GM12878 (cell line): ENCODE data around the gene GRHL1. TPM values are rescaled to one million over a fixed set of nuclear protein-coding genes. Genes with fewer than 3 reads are reported as not detected.

Experiments
- ATAC-seq: fragments of 200-7000 bp; cut with Tn5 transposase; 3 replicates; pipeline ENCODE4 v1.9.1; 2020; ENCODE audit warnings: mild to moderate bottlenecking, moderate library complexity
- BruUV-seq: library from RNA; stranded (reverse); fragments of 400-500 nt; replicated peaks from 2 replicates; lab custom pipeline; 2021; lab: Mats Ljungman, UMichigan
- CTCF ChIA-PET: fragments of 300-600 bp; sonication (Branson Sonifier 250); formaldehyde crosslinking; extraction: SDS; loops from one replicate; lab custom pipeline; 2021; ENCODE audit warnings: inconsistent platforms; lab: Yijun Ruan, JAX
- POLR2A ChIA-PET: fragments of 350-600 bp; formaldehyde crosslinking; extraction: SDS; loops from one replicate; lab custom pipeline; 2021; ENCODE audit warnings: inconsistent platforms; lab: Charles Lee
- RAD21 ChIA-PET: fragments of 300-600 bp; sonication (Branson Sonifier 250); formaldehyde crosslinking; loops from one replicate; lab custom pipeline; 2023; ENCODE audit warnings: antibody characterized with exemption; ENCODE audit not compliant: unreplicated experiment; lab: Charles Lee
- SMC1A ChIA-PET: fragments of 300-600 bp; sonication (Branson Sonifier 250); formaldehyde crosslinking; loops from one replicate; lab custom pipeline; 2023; ENCODE audit not compliant: unreplicated experiment, uncharacterized antibody; lab: Charles Lee
- DNase-seq: peaks from one replicate; pipeline ENCODE4 v3.0.0-alpha.2; 2011; ENCODE audit warnings: low read depth, low spot score
- FAIRE-seq: peaks from 3 replicates; lab custom pipeline; 2011; peaks lifted over from hg19 to GRCh38; lab: Jason Lieb, UNC
- H2AFZ ChIP-seq: 2 replicates; pipeline ENCODE4 v1.6.0; 2011; ENCODE audit warnings: low read depth, low read length, control low read depth; ENCODE audit not compliant: control insufficient read depth
- H3K27ac ChIP-seq: 2 replicates; pipeline ENCODE4 v1.5.1; 2011; ENCODE audit warnings: control low read depth; ENCODE audit not compliant: control insufficient read depth, insufficient read depth
- H3K27me3 ChIP-seq, 2 experiments: replicated peaks in 1 of 2; 2 replicates each; pipeline versions ENCODE4 v1.6.0 to v1.6.1; 2011; ENCODE audit warnings: low read length in 1 of 2; ENCODE audit not compliant: control insufficient read depth in 2 of 2, insufficient read depth in 2 of 2
- H3K36me3 ChIP-seq, 2 experiments: 2 replicates each; pipeline ENCODE4 v1.5.1; 2011; ENCODE audit warnings: low read length in 1 of 2; ENCODE audit not compliant: control insufficient read depth in 2 of 2, insufficient read depth in 2 of 2
- H3K4me1 ChIP-seq: 2 replicates; pipeline ENCODE4 v1.6.1; 2011; ENCODE audit warnings: mild to moderate bottlenecking, low read length, moderate library complexity, mixed read lengths; ENCODE audit not compliant: control insufficient read depth, insufficient read depth
- H3K4me2 ChIP-seq: 2 replicates; pipeline ENCODE4 v1.6.0; 2011; ENCODE audit warnings: control low read depth; ENCODE audit not compliant: control insufficient read depth, insufficient read depth
- H3K4me3 ChIP-seq: fragments of 200-600 bp; sonication (generic); 2 replicates; pipeline ENCODE4 v1.5.1; 2016
- H3K79me2 ChIP-seq: 2 replicates; pipeline ENCODE4 v1.6.0; 2011; ENCODE audit warnings: low read length; ENCODE audit not compliant: control insufficient read depth, insufficient read depth
- H3K9ac ChIP-seq: 2 replicates; pipeline ENCODE4 v1.8.0; 2011; ENCODE audit warnings: low read length, control low read depth, mixed read lengths; ENCODE audit not compliant: control insufficient read depth, insufficient read depth
- H3K9me3 ChIP-seq: replicated peaks from 3 replicates; pipeline ENCODE4 v1.5.1; 2011; ENCODE audit warnings: mild to moderate bottlenecking, low read length; ENCODE audit not compliant: control insufficient read depth, insufficient read depth
- H4K20me1 ChIP-seq: 2 replicates; pipeline ENCODE4 v1.6.0; 2011; ENCODE audit not compliant: control insufficient read depth, insufficient read depth
- ATF3 ChIP-seq: IDR thresholded peaks from 2 replicates; pipeline ENCODE4 v1.6.1; 2011; ENCODE audit warnings: low read depth, mild to moderate bottlenecking, low read length, moderate library complexity, borderline replicate concordance; ENCODE audit errors: extremely low read depth
- BMI1 ChIP-seq: fragments of 450-650 bp; IDR thresholded peaks from 2 replicates; pipeline ENCODE4 v1.6.1; 2016; ENCODE audit warnings: mild to moderate bottlenecking, moderate library complexity, borderline replicate concordance
- ESRRA ChIP-seq: IDR thresholded peaks from 2 replicates; pipeline ENCODE4 v1.6.1; 2012; ENCODE audit warnings: mild to moderate bottlenecking, low read length, improper control_type of control experiment
- NR2C1 ChIP-seq: fragments of 450-650 bp; IDR thresholded peaks from 2 replicates; pipeline ENCODE4 v1.6.1; 2017; ENCODE audit warnings: antibody characterized with exemption, mild to moderate bottlenecking, moderate library complexity
- PBX3 ChIP-seq: IDR thresholded peaks from 2 replicates; pipeline ENCODE4 v1.6.1; 2011; ENCODE audit warnings: mild to moderate bottlenecking, low read depth, low read length, moderate library complexity; ENCODE audit not compliant: insufficient replicate concordance
- SIX5 ChIP-seq: IDR thresholded peaks from 2 replicates; pipeline ENCODE4 v1.6.1; 2011; ENCODE audit warnings: mild to moderate bottlenecking, low read depth, low read length, moderate library complexity; ENCODE audit not compliant: severe bottlenecking
- SKIL ChIP-seq: fragments of 450-650 bp; IDR thresholded peaks from 2 replicates; pipeline ENCODE4 v1.6.1; 2017; ENCODE audit warnings: mild to moderate bottlenecking, low read depth, inconsistent platforms; ENCODE audit not compliant: poor library complexity, severe bottlenecking
- SMC3 ChIP-seq: IDR thresholded peaks from 2 replicates; pipeline ENCODE4 v1.6.1; 2011; ENCODE audit warnings: low read length, improper control_type of control experiment, borderline replicate concordance
- STAT1 ChIP-seq: fragments of 450-650 bp; conservative IDR thresholded peaks from 2 replicates; pipeline ENCODE4 v1.6.1; 2014; ENCODE audit warnings: antibody characterized with exemption, mild to moderate bottlenecking
- SUPT20H ChIP-seq: IDR thresholded peaks from 2 replicates; pipeline ENCODE4 v1.6.1; 2011; ENCODE audit warnings: low read depth, mild to moderate bottlenecking, low read length, moderate library complexity, borderline replicate concordance; ENCODE audit not compliant: control insufficient read depth
- TCF12 ChIP-seq: IDR thresholded peaks from 2 replicates; pipeline ENCODE4 v1.6.1; 2011; ENCODE audit warnings: low read depth, mild to moderate bottlenecking, low read length
- ZNF207 ChIP-seq: fragments of 450-650 bp; IDR thresholded peaks from 2 replicates; pipeline ENCODE4 v1.6.1; 2014; ENCODE audit warnings: antibody characterized with exemption, mild to moderate bottlenecking, borderline replicate concordance
- in situ Hi-C: fragments of 300-500 bp; cut with MboI; formaldehyde crosslinking; loops from 9 replicates; pipeline ENCODE4 v1.14.3; 2018; ENCODE audit warnings: mixed read lengths
- intact Hi-C: fragments of 100-400 bp; cut with micrococcal nuclease; formaldehyde crosslinking; loops from one replicate; pipeline ENCODE4 v1.14.2; 2022; ENCODE audit not compliant: unreplicated experiment
- polyA plus RNA-seq, 11 experiments: library from polyadenylated mRNA; depleted of rRNA in 4 of 11; unstranded in 6 of 11; stranded (reverse) in 5 of 11; fragments of >200 nt; fragmentation: Nextera tagmentation in 4 of 11; fragmentation: Illumina TruSeq in 1 of 11; extraction: Ambion mirVana in 4 of 11; extraction: Trizol in 1 of 11; gene quantifications; 1 replicate in 1 of 11; 2 replicates in 10 of 11; pipeline versions ENCODE4 v1.2.1 to v1.2.3, GENCODE V29; 2011 to 2016; ENCODE audit warnings: inconsistent platforms in 2 of 11, missing spikeins in 2 of 11, low read depth in 1 of 11
- total RNA-seq, 4 experiments: library from RNA; depleted of rRNA in 3 of 4; stranded (reverse); fragments of >200 nt in 3 of 4; fragmentation: Illumina TruSeq in 1 of 4; extraction: Trizol in 1 of 4; gene quantifications; 2 replicates each; pipeline versions ENCODE4 v1.2.1 to v1.2.3, GENCODE V29; 2013 to 2021
- TF ChIP-seq, protein P1 (sequence below): fragments of 450-650 bp; formaldehyde crosslinking; IDR thresholded peaks from 2 replicates; pipeline ENCODE4 v1.5.0; 2022; ENCODE audit warnings: mild to moderate bottlenecking, missing genetic modification characterization
- TF ChIP-seq, protein P2 (sequence below): IDR thresholded peaks from 2 replicates; pipeline ENCODE4 v1.6.1; 2012; ENCODE audit warnings: low read depth, low read length, improper control_type of control experiment

GRHL1 gene
- total and polyA plus RNA-seq, 10 of the 15 experiments (the other 5 are each of a cell fraction or from before 2014, with no cell fraction given) = 0.09 to 0.81 (median 0.28) TPM; not detected in 1

GRCh38 chr2:10038716-10039115, 87.2 kb downstream of the GRHL1 start:
- no peak for ATAC-seq
- ChIA-PET SMC1A (no interaction called here), RAD21 (no interaction called here), CTCF (interaction anchor here (0.7 to 6.9 kb wide), 4 partner anchors 10 to 76 kb away, joined by 3 to 45 read pairs (median 4); no protein-coding TSS in a partner anchor), POLR2A (no interaction called here)
- Histone ChIP-seq H3K9me3 (no peaks in the 10 kb centered on the region; the same call in 2 of the 3 replicates), H3K4me2 (no peak overlapping the region), H4K20me1 (no peaks in the 10 kb centered on the region), H3K4me1 (no peaks in the 10 kb centered on the region), H2AFZ (no peak overlapping the region), H3K27ac (no peak overlapping the region), H3K79me2 (no peaks in the 10 kb centered on the region), H3K9ac (no peak overlapping the region), H3K36me3 (no peaks in the 10 kb centered on the region), H3K4me3 (no peak overlapping the region), H3K27me3 (peaks cover 0 to 7% of the 10 kb centered on the region in 2 experiments; a peak in 2 of 4 replicates)
- intact Hi-C loops (no loop called here), in situ Hi-C loops (no loop called here)
- no peak for FAIRE-seq
- DNase-seq = no peak
- no TSS peak for BruUV-seq
- no peak for TF ChIP-seq ESRRA
- TF ChIP-seq BMI1 = no peak
- no peak for TF ChIP-seq ATF3
- no peak for TF ChIP-seq ZNF207
- no peak for TF ChIP-seq NR2C1
- TF ChIP-seq, protein P1, sequence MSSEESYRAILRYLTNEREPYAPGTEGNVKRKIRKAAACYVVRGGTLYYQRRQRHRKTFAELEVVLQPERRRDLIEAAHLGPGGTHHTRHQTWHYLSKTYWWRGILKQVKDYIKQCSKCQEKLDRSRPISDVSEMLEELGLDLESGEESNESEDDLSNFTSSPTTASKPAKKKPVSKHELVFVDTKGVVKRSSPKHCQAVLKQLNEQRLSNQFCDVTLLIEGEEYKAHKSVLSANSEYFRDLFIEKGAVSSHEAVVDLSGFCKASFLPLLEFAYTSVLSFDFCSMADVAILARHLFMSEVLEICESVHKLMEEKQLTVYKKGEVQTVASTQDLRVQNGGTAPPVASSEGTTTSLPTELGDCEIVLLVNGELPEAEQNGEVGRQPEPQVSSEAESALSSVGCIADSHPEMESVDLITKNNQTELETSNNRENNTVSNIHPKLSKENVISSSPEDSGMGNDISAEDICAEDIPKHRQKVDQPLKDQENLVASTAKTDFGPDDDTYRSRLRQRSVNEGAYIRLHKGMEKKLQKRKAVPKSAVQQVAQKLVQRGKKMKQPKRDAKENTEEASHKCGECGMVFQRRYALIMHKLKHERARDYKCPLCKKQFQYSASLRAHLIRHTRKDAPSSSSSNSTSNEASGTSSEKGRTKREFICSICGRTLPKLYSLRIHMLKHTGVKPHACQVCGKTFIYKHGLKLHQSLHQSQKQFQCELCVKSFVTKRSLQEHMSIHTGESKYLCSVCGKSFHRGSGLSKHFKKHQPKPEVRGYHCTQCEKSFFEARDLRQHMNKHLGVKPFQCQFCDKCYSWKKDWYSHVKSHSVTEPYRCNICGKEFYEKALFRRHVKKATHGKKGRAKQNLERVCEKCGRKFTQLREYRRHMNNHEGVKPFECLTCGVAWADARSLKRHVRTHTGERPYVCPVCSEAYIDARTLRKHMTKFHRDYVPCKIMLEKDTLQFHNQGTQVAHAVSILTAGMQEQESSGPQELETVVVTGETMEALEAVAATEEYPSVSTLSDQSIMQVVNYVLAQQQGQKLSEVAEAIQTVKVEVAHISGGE = no peak
- TF ChIP-seq SUPT20H = no peak
- TF ChIP-seq PBX3 = no peak
- TF ChIP-seq SIX5 = no peak
- TF ChIP-seq, protein P2, sequence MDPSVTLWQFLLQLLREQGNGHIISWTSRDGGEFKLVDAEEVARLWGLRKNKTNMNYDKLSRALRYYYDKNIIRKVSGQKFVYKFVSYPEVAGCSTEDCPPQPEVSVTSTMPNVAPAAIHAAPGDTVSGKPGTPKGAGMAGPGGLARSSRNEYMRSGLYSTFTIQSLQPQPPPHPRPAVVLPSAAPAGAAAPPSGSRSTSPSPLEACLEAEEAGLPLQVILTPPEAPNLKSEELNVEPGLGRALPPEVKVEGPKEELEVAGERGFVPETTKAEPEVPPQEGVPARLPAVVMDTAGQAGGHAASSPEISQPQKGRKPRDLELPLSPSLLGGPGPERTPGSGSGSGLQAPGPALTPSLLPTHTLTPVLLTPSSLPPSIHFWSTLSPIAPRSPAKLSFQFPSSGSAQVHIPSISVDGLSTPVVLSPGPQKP = no peak
- TF ChIP-seq STAT1 = no peak
- TF ChIP-seq SKIL = no peak
- no peak for TF ChIP-seq SMC3
- no peak for TF ChIP-seq TCF12
